Keratinocyte (primary cell): ENCODE data around the gene MICAL1. TPM values are rescaled to one million over a fixed set of nuclear protein-coding genes. Genes with fewer than 3 reads are reported as not detected.

Source experiments
- DNase-seq: peaks from one replicate; pipeline ENCODE4 v3.0.0-alpha.2; 2011; ENCODE audit warnings: low read depth, missing footprints, low spot score
- FAIRE-seq: peaks from 2 replicates; lab custom pipeline; 2011; peaks lifted over from hg19 to GRCh38; lab: Jason Lieb, UNC
- H2AFZ ChIP-seq: 2 replicates; pipeline ENCODE4 v1.6.0; 2012; ENCODE audit warnings: low read length, control low read depth, inconsistent platforms; ENCODE audit not compliant: control insufficient read depth
- H3K27ac ChIP-seq: 2 replicates; pipeline ENCODE4 v1.5.1; 2011; ENCODE audit warnings: low read length; ENCODE audit not compliant: control insufficient read depth, insufficient read depth
- H3K27me3 ChIP-seq: 3 replicates; pipeline ENCODE4 v1.6.0; 2011; ENCODE audit warnings: low read length; ENCODE audit not compliant: control insufficient read depth, insufficient read depth; ENCODE audit errors: extremely low read depth
- H3K36me3 ChIP-seq, 2 experiments: 2 replicates in 1 of 2; 3 replicates in 1 of 2; pipeline ENCODE4 v1.5.1; 2011; ENCODE audit warnings: low read length in 2 of 2, mild to moderate bottlenecking in 1 of 2; ENCODE audit not compliant: control insufficient read depth in 2 of 2, insufficient read depth in 2 of 2; ENCODE audit errors: extremely low read depth in 1 of 2
- H3K4me1 ChIP-seq: 3 replicates; pipeline ENCODE4 v1.5.1; 2011; ENCODE audit warnings: low read length; ENCODE audit not compliant: control insufficient read depth, insufficient read depth; ENCODE audit errors: extremely low read depth
- H3K4me2 ChIP-seq: 3 replicates; pipeline ENCODE4 v1.6.0; 2011; ENCODE audit warnings: low read depth, low read length; ENCODE audit not compliant: control insufficient read depth, insufficient read depth; ENCODE audit errors: extremely low read depth
- H3K4me3 ChIP-seq, 3 experiments: fragments of 200-600 bp in 1 of 3; sonication (generic) in 1 of 3; 2 replicates in 2 of 3; 3 replicates in 1 of 3; pipeline ENCODE4 v1.5.1; 2011 to 2016; ENCODE audit warnings: low read length in 3 of 3, mild to moderate bottlenecking in 3 of 3, control low read depth in 2 of 3, inconsistent platforms in 1 of 3, low read depth in 1 of 3, mixed read lengths in 1 of 3, mixed run types in 1 of 3, moderate library complexity in 1 of 3; ENCODE audit not compliant: control insufficient read depth in 2 of 3, insufficient read depth in 2 of 3; ENCODE audit errors: extremely low read depth in 1 of 3
- H3K79me2 ChIP-seq: 2 replicates; pipeline ENCODE4 v1.6.0; 2012; ENCODE audit warnings: low read length; ENCODE audit not compliant: control insufficient read depth, insufficient read depth
- H3K9ac ChIP-seq: 3 replicates; pipeline ENCODE4 v1.6.0; 2011; ENCODE audit warnings: low read length; ENCODE audit not compliant: control insufficient read depth, insufficient read depth; ENCODE audit errors: extremely low read depth
- H3K9me1 ChIP-seq: 3 replicates; pipeline ENCODE4 v1.6.0; 2011; ENCODE audit warnings: low read length; ENCODE audit not compliant: control insufficient read depth, insufficient read depth; ENCODE audit errors: extremely low read depth
- H3K9me3 ChIP-seq: 2 replicates; pipeline ENCODE4 v1.5.1; 2012; ENCODE audit warnings: low read depth, low read length; ENCODE audit not compliant: control insufficient read depth
- H4K20me1 ChIP-seq: 3 replicates; pipeline ENCODE4 v1.6.0; 2011; ENCODE audit warnings: low read length; ENCODE audit not compliant: control insufficient read depth, insufficient read depth; ENCODE audit errors: extremely low read depth
- EZH2 ChIP-seq: IDR thresholded peaks from one replicate; pipeline ENCODE4 v1.6.1; 2012; ENCODE audit warnings: inconsistent platforms, mild to moderate bottlenecking, low read length, moderate library complexity
- dilution Hi-C: fragments of 300-500 bp; cut with MboI; formaldehyde crosslinking; loops from one replicate; pipeline ENCODE4 v1.7.0; 2020; ENCODE audit warnings: low sequenced_read_pairs; ENCODE audit not compliant: extremely low pct_ligation_motif_present
- polyA plus RNA-seq, 5 experiments: library from polyadenylated mRNA; depleted of rRNA in 3 of 5; stranded (reverse) in 3 of 5; stranded (forward) in 1 of 5; unstranded in 1 of 5; fragments of >200 nt; gene quantifications; 1 replicate in 1 of 5; 2 replicates in 3 of 5; 3 replicates in 1 of 5; pipeline versions ENCODE4 v1.2.1 to v1.2.3, GENCODE V29; 2011 to 2012; ENCODE audit warnings: missing spikeins in 2 of 5, low read depth in 1 of 5, low replicate concordance in 1 of 5
- TF ChIP-seq, protein P1 (sequence below), 3 experiments: IDR thresholded peaks in 1 of 3; conservative IDR thresholded peaks in 1 of 3; optimal IDR thresholded peaks in 1 of 3; 2 replicates in 2 of 3; 3 replicates in 1 of 3; pipeline versions ENCODE3 to v1.5.1; 2011; ENCODE audit warnings: low read length in 3 of 3, mild to moderate bottlenecking in 3 of 3, moderate library complexity in 2 of 3, control low read depth in 1 of 3, inconsistent platforms in 1 of 3; ENCODE audit not compliant: insufficient read depth in 2 of 3; ENCODE audit errors: extremely low read depth in 1 of 3

Gene MICAL1
- polyA plus RNA-seq, 1 donor (not counting 4 experiments of a cell fraction or from before 2014, with no cell fraction given): 25.6 TPM

- H3K4me3 ChIP-seq: no peak overlapping the region
- TF ChIP-seq EZH2: no peak
- TF ChIP-seq, protein P1, sequence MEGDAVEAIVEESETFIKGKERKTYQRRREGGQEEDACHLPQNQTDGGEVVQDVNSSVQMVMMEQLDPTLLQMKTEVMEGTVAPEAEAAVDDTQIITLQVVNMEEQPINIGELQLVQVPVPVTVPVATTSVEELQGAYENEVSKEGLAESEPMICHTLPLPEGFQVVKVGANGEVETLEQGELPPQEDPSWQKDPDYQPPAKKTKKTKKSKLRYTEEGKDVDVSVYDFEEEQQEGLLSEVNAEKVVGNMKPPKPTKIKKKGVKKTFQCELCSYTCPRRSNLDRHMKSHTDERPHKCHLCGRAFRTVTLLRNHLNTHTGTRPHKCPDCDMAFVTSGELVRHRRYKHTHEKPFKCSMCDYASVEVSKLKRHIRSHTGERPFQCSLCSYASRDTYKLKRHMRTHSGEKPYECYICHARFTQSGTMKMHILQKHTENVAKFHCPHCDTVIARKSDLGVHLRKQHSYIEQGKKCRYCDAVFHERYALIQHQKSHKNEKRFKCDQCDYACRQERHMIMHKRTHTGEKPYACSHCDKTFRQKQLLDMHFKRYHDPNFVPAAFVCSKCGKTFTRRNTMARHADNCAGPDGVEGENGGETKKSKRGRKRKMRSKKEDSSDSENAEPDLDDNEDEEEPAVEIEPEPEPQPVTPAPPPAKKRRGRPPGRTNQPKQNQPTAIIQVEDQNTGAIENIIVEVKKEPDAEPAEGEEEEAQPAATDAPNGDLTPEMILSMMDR (optimal IDR thresholded peaks at IDR 0.05 in 1 of 3, IDR thresholded peaks at IDR 0.05 in 1 of 3, conservative IDR thresholded peaks at IDR 0.05 in 1 of 3; ENCODE audit: extremely low read depth in 1 of 3, insufficient read depth in 2 of 3, low read length in 3 of 3): peak in 1 of 3 experiments; percentile 9
- H3K4me1 ChIP-seq: peaks cover 9% of the 10 kb centered on the region
- H3K27ac ChIP-seq: no peak overlapping the region
- H3K9ac ChIP-seq: no peak overlapping the region
- peaks cover 2% of the 10 kb centered on the region for H3K9me1 ChIP-seq
- H3K4me2 ChIP-seq: no peak overlapping the region
- H4K20me1 ChIP-seq: no peaks in the 10 kb centered on the region
- dilution Hi-C loops: no loop called here
- peaks cover 30 to 46% of the 10 kb centered on the region in 2 experiments for H3K36me3 ChIP-seq
- H2AFZ ChIP-seq: no peak overlapping the region
- DNase-seq (no peak), FAIRE-seq (no peak)
- no peaks in the 10 kb centered on the region for H3K9me3 ChIP-seq
- H3K27me3 ChIP-seq: no peaks in the 10 kb centered on the region
- peaks cover 2% of the 10 kb centered on the region for H3K79me2 ChIP-seq
These were observed 10.2 kb downstream of the MICAL1 start for GRCh38 chr6:109445382-109445781.

- no peak overlapping the region for H3K9ac ChIP-seq
- DNase-seq (no peak), FAIRE-seq (no peak)
- peaks cover 27 to 46% of the 10 kb centered on the region in 2 experiments for H3K36me3 ChIP-seq
- TF ChIP-seq, protein P1 (optimal IDR thresholded peaks at IDR 0.05 in 1 of 3, IDR thresholded peaks at IDR 0.05 in 1 of 3, conservative IDR thresholded peaks at IDR 0.05 in 1 of 3; ENCODE audit: extremely low read depth in 1 of 3, insufficient read depth in 2 of 3, low read length in 3 of 3): no peak
- no peak for TF ChIP-seq EZH2
- H3K4me3 ChIP-seq: no peak overlapping the region
- no peak overlapping the region for H2AFZ ChIP-seq
- no peak overlapping the region for H3K4me2 ChIP-seq
- peaks cover 2% of the 10 kb centered on the region for H3K79me2 ChIP-seq
- no peaks in the 10 kb centered on the region for H3K9me3 ChIP-seq
- dilution Hi-C loops: no loop called here
- no peaks in the 10 kb centered on the region for H3K27me3 ChIP-seq
- no peaks in the 10 kb centered on the region for H4K20me1 ChIP-seq
- H3K4me1 ChIP-seq: peaks cover 17% of the 10 kb centered on the region
- no peak overlapping the region for H3K27ac ChIP-seq
- H3K9me1 ChIP-seq: peaks cover 2% of the 10 kb centered on the region
These were observed 12.1 kb downstream of the MICAL1 start for GRCh38 chr6:109443425-109443950.
